HG02571 (cell line): ENCODE measurements around the gene WNT10A.
"Not testable (repeated sequence)": the region's sequence is repeated elsewhere in the genome, so short reads cannot be mapped to it uniquely, and the experiment has no call there.

Experiments
- ATAC-seq: cut with Tn5 transposase; IDR thresholded peaks from one replicate; pipeline ENCODE4 v1.9.1; 2021; ENCODE audit warnings: mild to moderate bottlenecking, moderate library complexity; ENCODE audit not compliant: unreplicated experiment

Gene WNT10A

DNA sequence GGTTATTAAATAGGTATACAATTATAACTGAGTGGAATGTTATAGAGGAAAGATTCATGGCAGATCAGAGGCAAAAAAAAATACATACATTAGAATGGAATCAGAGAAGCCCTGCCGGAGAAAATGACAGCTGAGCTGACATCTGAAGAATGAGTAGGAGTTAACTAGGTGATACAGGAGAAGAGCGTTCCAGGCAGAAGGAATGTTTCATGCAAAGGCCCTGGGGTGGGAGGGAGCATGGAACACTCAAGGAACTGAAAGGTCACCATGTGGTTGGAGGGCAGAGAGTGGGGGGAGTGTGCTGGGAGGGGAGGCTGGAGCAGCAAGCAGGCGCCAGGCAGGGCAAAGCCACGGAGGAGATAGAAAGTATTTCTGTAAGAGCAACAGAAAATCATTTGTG, 47.2 kb downstream of the WNT10A start:
- no peak for ATAC-seq

DNA sequence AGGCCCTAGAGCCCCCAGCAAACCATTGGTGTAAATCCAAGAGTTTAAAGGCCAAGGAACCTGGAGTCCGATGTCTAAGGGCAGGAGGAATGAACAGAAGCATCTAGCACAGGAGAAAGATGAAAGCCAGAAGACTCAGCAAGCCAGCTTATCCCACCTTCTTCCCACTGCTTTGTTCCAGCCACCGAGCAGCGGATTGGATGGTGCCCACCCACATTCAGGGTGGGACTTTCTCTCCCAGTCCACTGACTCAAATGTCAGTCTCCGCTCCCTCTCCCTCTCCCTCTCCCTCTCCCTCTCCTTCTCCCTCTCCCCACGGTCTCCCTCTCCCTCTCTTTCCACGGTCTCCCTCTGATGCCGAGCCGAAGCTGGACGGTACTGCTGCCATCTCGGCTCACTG, 49.8 kb downstream of the WNT10A start:
- not testable (repeated sequence) for ATAC-seq

DNA sequence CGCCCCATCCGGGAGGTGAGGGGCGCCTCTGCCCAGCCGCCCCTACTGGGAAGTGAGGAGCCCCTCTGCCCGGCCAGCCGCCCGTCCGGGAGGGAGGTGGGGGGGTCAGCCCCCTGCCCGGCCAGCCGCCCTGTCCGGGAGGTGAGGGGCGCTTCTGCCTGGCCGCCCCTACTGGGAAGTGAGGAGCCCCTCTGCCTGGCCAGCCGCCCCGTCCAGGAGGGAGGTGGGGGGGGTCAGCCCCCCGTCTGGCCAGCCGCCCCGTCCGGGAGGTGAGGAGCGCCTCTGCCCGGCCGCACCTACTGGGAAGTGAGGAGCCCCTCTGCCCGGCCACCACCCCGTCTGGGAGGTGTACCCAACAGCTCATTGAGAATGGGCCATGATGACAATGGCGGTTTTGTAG, 51.1 kb downstream of the WNT10A start:
- not testable (repeated sequence) for ATAC-seq
